NCI-H2227 (cell line): ENCODE measurements around the gene FOXB2.
"Not testable (repeated sequence)": the region's sequence is repeated elsewhere in the genome, so short reads cannot be mapped to it uniquely, and the experiment has no call there.

Experiments
- DNase-seq: peaks from one replicate; lab custom pipeline; 2025; ENCODE audit not compliant: unreplicated experiment; lab: John Stamatoyannopoulos, UW

FOXB2 gene

DNA sequence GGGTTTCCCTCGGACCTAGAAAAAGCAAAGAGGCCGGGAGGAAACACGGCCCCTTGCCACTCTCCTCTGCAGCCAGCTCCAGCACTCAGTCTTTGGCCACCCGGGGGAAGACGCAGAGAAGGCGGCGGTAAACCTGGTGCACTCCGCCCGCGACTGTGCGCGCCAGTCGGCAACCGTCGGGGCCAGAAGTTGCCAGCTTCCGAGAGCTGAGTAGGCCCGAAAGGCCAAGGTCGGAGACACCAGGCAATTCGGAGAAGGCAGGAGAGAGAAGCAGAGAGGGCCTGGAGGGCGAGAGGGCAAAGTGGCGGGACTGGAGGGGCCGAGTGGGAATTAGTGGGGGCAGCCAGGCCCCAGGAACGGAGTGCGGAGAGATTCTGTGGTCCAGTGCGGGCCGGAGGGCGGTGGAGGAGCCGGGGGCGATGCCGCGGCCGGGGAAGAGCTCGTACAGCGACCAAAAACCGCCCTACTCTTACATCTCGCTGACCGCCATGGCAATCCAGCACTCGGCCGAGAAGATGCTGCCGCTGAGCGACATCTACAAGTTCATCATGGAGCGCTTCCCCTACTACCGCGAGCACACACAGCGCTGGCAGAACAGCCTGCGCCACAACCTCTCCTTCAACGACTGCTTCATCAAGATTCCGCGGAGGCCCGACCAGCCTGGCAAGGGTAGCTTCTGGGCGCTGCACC lies at the start of gene FOXB2:
TSS of gene FOXB2 (plus strand) at position 420 of the 690 bp plus-strand sequence. CDS start at position 420, 0 bp downstream.
- no peak for DNase-seq

GRCh38 chr9:76969716-76970115 lies 49.7 kb upstream of the FOXB2 start:
- DNase-seq = no peak

DNA sequence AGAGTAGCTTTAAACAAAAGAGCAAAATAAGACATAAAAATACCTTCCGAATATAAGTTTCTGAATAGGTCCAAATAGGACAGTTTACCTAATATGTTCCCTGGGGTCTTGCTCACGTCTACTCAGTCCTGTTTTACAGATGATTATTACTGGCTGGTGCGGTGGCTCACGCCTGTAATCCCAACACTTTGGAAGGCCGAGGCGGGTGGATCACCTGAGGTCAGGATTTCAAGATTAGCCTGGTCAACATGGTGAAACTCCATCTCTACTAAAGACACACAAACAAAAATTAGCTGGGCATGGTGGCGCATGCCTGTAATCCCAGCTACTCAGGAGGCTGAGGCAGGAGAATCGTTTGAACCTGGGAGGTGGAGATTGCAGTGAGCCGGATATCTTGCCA lies 40.6 kb upstream of the FOXB2 start:
- DNase-seq = not testable (repeated sequence)

DNA sequence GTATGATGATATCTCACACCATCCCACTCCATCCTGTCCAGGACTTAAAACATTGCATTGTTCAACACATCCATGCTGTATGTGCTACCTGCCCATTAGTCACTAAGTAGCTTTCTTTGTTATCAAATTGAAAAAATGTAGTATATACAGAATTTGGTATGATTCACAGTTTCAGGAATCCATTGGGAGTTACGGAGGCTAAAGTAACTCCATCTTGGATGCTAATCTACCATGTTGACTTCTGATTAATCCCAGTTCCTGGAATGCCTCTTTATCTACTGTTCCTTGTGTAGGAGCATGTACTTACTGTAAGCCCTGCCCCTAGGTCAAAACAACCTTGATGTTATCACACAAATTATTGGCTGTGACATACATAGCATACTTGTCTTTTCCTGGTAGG lies 38.9 kb upstream of the FOXB2 start:
- no peak for DNase-seq

DNA sequence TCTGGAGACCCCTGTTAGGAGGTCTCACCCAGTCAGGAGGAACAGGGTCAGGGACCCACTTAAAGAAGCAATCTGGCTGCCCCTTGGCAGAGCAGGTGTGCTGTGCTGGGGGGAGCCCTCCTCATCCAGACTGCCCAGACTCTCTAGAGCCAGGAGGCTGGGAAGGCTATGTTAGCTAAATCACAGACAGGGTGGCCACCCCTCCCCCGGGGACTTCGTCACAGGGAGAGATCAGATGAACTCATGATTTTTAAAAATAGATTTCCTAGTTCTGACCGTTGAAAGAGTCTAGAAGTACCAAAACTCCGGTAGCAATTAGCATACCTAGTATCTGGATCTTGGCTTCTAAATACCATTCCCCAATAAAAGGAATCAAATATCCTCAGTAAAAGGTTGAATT lies 35.0 kb upstream of the FOXB2 start:
- DNase-seq = no peak

- no peak for DNase-seq
Measured at GRCh38 chr9:76985581-76985980, 33.9 kb upstream of the FOXB2 start.

DNA sequence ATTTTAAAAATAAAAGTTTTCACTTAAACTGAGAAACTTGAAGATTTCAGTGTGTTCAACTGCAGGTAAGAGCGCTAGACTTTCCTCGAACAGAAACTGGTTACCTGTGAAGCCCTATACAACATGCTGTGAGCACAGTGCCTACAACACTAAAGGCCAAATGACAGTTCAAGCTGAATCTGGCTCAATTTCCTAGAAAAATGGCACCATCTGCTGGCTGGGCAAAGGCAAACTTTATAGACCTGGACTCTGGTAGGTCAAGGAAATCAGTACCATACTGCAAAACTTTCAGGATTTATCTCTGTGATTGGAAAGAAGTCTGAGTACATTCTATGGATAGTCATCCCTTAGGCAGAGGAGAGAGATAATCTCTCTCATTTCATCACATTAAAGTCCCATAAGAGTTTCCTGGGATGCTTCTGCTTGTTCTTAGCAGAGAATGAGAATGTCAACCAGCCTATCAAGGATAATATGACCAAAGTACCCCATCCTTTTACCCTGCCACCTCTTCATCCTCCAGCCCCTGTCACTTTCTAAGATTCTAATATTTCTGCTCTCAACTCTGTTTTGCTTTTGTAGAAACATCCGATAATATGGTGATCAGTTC lies 31.8 kb upstream of the FOXB2 start:
- DNase-seq = peak; percentile 26

DNA sequence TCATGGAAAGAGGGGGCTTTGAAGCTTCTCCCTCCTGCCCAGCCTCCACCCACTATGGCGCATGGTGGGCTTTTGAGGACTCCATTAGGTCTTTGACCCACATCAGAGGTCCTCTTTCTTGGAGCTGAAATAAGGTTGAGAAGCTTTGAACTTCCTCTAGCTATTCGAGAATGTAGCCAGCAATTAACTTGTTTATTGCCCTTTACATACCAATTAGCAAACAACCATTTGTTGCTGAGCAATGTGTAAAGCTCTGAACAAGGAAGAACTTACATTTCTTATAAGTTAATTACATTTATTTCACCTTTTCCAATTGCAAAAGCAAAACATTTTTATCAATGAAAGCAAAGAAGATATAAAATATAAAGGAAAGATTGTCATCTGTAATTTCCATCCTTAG lies 30.5 kb upstream of the FOXB2 start:
- DNase-seq = no peak

- no peak for DNase-seq
Measured at GRCh38 chr9:76989501-76989900, 30.0 kb upstream of the FOXB2 start.

- DNase-seq = peak; percentile 47
Measured at GRCh38 chr9:76996700-76997099, 22.8 kb upstream of the FOXB2 start.

DNA sequence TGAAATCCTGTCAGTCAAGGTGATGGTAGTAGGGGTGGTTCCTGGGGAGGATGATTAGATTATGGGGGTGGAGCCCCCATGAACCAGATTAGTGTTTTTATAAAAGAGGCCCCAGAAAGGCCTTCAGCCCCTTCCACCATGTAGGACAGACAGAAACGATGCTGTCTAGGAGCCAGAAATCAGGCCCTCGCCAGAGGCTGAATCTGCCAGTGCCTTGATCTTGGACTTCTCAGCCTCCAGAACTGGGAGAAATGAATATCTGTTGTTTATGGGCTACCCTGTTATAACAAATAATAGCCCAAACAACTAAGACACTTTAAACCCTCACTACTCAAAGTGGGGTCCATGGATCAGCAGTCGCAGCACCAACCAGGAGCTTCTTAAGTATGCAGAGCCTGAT lies 20.2 kb upstream of the FOXB2 start:
- no peak for DNase-seq

GRCh38 chr9:77000330-77000729 lies 19.1 kb upstream of the FOXB2 start:
- DNase-seq = no peak

DNA sequence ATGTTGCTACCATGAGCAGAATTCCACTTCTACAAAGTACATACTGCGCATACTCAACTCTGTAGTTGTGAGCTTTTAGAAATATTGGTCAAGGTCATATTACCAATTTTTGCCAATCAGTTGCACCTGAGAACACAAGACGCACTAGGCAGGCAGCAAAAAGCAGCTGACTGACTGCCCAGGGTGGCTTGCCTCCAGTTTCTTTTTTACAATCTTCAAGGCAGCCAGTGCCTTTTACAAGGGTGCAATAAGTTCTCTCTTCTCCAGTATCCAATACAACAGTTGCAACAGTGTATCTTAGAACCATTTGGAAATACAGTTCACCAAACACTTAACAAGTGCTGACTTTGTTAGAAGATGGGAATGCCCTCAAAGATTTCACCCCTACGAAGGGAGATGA lies 16.1 kb upstream of the FOXB2 start:
- DNase-seq = no peak

GRCh38 chr9:77005216-77005615 lies 14.2 kb upstream of the FOXB2 start:
- DNase-seq = no peak

GRCh38 chr9:77010527-77010926 lies 8.9 kb upstream of the FOXB2 start:
- no peak for DNase-seq

DNA sequence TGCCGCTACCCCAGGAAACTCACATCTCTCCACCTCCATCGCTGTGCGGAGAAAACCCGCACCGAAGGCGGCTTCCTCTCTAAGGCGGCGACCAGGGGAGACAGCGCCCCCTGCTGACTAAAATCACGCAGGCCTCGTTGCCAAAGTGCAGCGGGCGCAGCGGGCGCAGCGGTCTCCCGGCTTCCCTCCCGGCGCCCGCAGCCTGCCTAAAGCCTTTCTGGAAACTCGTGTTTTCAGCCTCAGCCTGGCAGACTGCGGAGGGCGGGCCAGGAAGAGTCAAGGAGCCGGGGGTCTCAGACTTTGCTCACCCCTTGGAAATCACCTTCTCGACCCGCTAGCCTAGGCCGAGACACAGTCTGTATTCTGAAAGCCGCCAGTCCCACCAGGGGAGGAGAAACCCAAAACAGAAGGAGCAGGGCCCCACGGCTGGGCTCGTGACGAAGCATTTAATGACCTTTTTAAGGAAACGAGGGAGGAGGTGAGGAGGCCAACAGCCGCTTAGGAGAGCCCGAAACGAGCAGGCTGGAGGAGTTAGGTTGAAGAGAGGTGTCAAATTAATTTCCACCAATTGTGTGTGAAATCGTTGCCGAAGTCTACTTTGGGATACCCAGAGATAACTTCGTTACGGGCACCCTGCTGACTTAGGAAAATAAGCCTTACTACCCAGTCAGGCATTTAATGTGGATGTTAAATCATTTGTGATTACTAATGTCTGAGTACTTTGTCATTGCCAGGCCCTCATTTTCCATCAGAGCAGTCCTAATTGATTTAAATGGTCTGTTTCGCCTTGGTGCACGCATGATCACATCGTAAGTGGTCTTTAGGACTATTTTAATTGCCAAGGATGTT lies 7.3 kb upstream of the FOXB2 start:
- peak; percentile 74 for DNase-seq

DNA sequence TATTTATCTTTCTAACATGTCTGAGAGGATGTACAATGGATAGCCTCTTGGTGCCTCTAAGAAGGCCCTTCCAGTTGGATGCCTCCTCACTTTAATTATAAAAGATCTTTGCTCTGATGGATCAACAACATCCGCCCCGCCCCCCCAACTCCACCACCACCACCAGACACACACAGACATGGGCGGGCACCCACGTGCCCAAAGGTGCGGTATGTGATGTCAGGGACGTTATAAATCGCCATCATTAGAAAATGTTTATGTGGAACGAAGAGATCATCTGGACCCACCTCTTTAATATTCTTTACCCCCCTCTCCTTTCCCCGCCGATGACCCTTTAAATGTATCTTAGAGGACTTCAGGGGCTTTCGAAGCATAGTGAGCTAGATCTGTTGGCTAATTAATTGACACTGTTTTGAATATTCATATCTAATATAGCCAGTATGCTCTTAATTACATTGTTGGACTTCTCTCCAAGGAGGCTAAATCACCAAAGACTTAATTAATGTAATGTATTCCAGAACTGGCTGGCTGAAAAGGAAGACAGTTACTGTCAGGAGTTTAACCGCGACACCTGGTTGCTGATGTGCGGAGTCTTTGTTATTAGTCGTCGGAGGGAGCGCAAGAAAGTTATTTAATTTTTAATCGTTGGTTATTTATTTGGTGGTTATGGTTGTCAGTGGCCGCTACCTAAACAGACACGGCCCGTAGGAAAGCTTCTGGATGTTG lies 6.1 kb upstream of the FOXB2 start:
- DNase-seq = no peak

GRCh38 chr9:77013932-77014596 lies 5.4 kb upstream of the FOXB2 start:
- DNase-seq = peak; percentile 3

DNA sequence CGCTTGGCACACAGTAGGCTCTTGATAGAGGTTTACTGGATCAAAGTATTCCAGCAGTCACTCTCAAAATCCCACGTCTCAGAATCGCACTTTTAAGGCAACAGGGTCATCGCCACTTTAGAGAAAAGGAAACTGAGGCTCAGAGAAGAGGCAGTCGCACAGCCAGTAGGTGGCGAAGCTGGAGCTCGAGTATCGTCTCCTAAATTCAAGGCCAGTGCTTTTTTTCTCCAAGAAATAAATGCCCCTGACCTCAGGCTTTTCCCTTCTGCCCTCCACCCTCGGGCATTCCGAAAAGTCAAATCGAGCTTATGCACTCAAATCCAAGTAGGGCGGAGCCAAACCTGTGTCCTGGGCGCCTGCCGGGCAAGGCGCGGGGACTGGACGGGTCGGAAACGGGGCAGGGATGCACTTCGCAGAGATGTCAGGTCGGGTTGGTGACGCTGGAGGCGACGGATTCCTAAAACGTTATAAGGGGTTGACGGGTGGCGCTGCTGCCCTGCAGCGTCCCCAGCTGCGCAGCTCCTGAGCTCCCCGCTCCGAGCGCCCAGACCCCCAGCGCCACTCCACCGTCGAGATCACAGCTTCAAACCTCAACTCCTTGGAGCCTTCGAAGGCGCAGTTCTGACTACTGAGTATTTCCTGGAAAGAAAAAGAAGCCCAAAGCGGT lies 4.7 kb upstream of the FOXB2 start:
- peak; percentile 20 for DNase-seq

DNA sequence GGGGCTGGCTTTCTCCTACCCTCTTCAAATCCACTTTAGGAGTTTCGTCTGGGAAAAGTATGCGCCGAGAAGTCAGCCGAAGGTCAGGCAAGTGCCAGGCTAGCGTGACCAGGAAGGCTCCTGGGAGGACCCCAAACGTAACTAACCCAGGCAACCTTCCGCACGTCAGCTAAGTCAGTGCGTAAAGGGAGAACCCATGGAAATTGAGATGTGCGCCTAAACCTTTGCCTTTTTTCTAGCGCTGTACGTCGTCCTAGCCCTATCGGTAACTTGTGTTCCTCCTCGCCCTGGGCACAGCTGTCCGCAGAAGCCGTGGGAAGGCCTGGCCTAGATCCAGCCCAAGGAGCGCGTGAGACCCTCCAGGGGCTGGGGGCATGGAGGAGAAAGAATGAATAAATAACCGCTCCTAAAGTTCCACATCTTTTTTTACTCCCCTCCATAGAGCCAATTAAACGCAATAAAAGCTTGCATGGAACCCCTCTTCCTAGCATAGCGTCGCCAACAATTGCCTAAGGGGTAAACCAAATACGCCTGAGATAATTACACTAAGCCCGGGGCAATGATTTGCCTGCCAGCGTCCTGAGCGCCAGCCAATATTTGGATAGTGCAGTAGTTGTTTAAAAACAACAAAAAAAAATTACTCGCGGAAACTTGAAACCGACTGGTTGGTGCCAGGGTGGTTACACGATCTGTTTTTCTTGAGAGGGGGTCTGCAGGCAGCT lies 4.0 kb upstream of the FOXB2 start:
- DNase-seq = no peak
